Small intestine (tissue), 7 donors: ENCODE results near the gene NOTCH1. TPM values are rescaled to one million over a fixed set of nuclear protein-coding genes. Genes with fewer than 3 reads are reported as not detected.

Experiments used
- DNase-seq, 2 donors: peaks; one replicate each; pipeline versions ENCODE4 v3.0.0 to v3.0.0-alpha.2; 2013
- FAIRE-seq: peaks from 2 replicates; lab custom pipeline; 2012; peaks lifted over from hg19 to GRCh38; lab: Jason Lieb, UNC
- H3K27ac ChIP-seq, 3 donors: one replicate each; pipeline ENCODE4 v1.5.1; 2013; ENCODE audit warnings: low read length in 2 of 3, mild to moderate bottlenecking in 2 of 3, control low read depth in 1 of 3, inconsistent platforms in 1 of 3, low read depth in 1 of 3, moderate library complexity in 1 of 3
- H3K27me3 ChIP-seq, 3 donors: one replicate each; pipeline ENCODE4 v1.6.1; 2013; ENCODE audit warnings: low read length in 3 of 3, inconsistent platforms in 1 of 3; ENCODE audit not compliant: control insufficient read depth in 3 of 3, insufficient read depth in 3 of 3
- H3K36me3 ChIP-seq, 3 donors: one replicate each; pipeline ENCODE4 v1.6.1; 2013; ENCODE audit warnings: low read length in 3 of 3, inconsistent platforms in 1 of 3, low read depth in 1 of 3, mild to moderate bottlenecking in 1 of 3, moderate library complexity in 1 of 3; ENCODE audit not compliant: control insufficient read depth in 3 of 3, insufficient read depth in 2 of 3
- H3K4me1 ChIP-seq, 3 donors: one replicate each; pipeline ENCODE4 v1.6.1; 2013; ENCODE audit warnings: low read length in 2 of 3, inconsistent platforms in 1 of 3, low read depth in 1 of 3, mild to moderate bottlenecking in 1 of 3, moderate library complexity in 1 of 3; ENCODE audit not compliant: control insufficient read depth in 3 of 3, insufficient read depth in 2 of 3
- H3K4me3 ChIP-seq, 3 donors: one replicate each; pipeline ENCODE4 v1.5.1; 2013; ENCODE audit warnings: low read length in 3 of 3, control low read depth in 1 of 3, inconsistent platforms in 1 of 3, low read depth in 1 of 3, mild to moderate bottlenecking in 1 of 3, moderate library complexity in 1 of 3
- H3K9me3 ChIP-seq, 2 donors: one replicate each; pipeline ENCODE4 v1.6.1; 2013; ENCODE audit warnings: low read depth in 1 of 2, low read length in 1 of 2; ENCODE audit not compliant: control insufficient read depth in 2 of 2, insufficient read depth in 1 of 2
- whole genome bisulfite sequencing, 3 donors: extraction: QIAGEN DNeasy Blood & Tissue Kit; methylation state at CpG; one replicate each; pipeline ENCODE4 v1.1.7; 2013; 5-methylcytosine and 5-hydroxymethylcytosine counted together
- polyA plus RNA-seq, 4 donors: library from polyadenylated mRNA; stranded (reverse) in 3 of 4; unstranded in 1 of 4; fragments of 200-250 nt in 3 of 4; fragments of 120-200 nt in 1 of 4; gene quantifications; one replicate each; pipeline versions ENCODE4 v1.2.1 to v1.2.3, GENCODE V29; 2013
- donor health status: healthy with polysubstance abuse.
- donor health status: control.
- donor health status: control.
- donor health status: Bipolar disorder and iron deficiency.
- donor health status: healthy.

The NOTCH1 gene
- polyA plus RNA-seq, 4 donors: 1.8 to 19.8 (median 7.3) TPM

DNA sequence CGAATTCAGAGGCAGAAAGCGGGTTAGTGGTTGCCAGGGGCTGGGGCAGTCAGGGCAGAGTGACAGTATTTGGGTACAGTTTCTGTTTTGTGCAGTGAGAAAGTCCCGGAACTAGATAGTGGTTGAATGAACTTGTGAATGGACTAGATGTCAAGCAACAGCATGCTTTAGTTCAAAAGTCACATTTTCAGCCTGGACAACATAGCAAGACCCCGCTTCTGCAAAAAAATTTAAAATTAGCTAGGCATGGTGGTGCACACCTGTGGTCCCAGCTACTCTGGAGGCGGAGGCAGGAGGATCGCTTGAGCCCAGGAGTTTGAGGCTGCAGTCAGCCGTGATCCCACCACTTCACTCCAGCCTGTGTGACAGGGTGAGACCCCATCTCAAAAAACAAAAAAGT is 8.4 kb downstream of the NOTCH1 start:
- H3K4me1 ChIP-seq: peaks cover 3 to 13% (median 7%) of the 10 kb centered on the region in 3 donors
- WGBS, 3 donors: 93 to 95% (median 94%) methylated on average over 7 of the region's 7 CpGs
- FAIRE-seq: no peak
- peaks cover 0 to 75% (median 2%) of the 10 kb centered on the region in 3 donors for H3K36me3 ChIP-seq
- DNase-seq: no peak
- H3K27me3 ChIP-seq: no peaks in the 10 kb centered on the region
- H3K27ac ChIP-seq: no peak overlapping the region
- no peak overlapping the region for H3K4me3 ChIP-seq
- no peaks in the 10 kb centered on the region for H3K9me3 ChIP-seq

GRCh38 chr9:136536721-136537241 is 9.1 kb downstream of the NOTCH1 start:
- Histone ChIP-seq H3K36me3 (peaks cover 0 to 73% (median under 1%) of the 10 kb centered on the region in 3 donors), H3K4me3 (no peak overlapping the region), H3K9me3 (no peaks in the 10 kb centered on the region), H3K27ac (no peak overlapping the region), H3K27me3 (no peaks in the 10 kb centered on the region), H3K4me1 (peaks cover 5 to 14% (median 11%) of the 10 kb centered on the region in 3 donors)
- WGBS, 3 donors: 80 to 86% (median 85%) methylated on average over 16 of the region's 16 CpGs
- FAIRE-seq (no peak), DNase-seq (no peak)

- Histone ChIP-seq H3K4me3 (no peak overlapping the region), H3K9me3 (no peaks in the 10 kb centered on the region), H3K36me3 (peaks cover 0 to 67% (median 0%) of the 10 kb centered on the region in 3 donors), H3K27ac (no peak overlapping the region), H3K27me3 (no peaks in the 10 kb centered on the region), H3K4me1 (peaks cover 5 to 14% (median 11%) of the 10 kb centered on the region in 3 donors)
- DNase-seq (no peak), FAIRE-seq (no peak)
- 90 to 92% (median 92%) methylated on average over 18 to 20 of the region's 20 CpGs for WGBS, 3 donors
Measured at GRCh38 chr9:136536051-136536720, 9.7 kb downstream of the NOTCH1 start.

- no peak overlapping the region for H3K27ac ChIP-seq
- no peak for FAIRE-seq
- no peak overlapping the region for H3K4me3 ChIP-seq
- H3K36me3 ChIP-seq: peaks cover 0 to 64% (median 0%) of the 10 kb centered on the region in 3 donors
- 70 to 77% (median 72%) methylated on average over 14 of the region's 14 CpGs for WGBS, 3 donors
- H3K9me3 ChIP-seq: no peaks in the 10 kb centered on the region
- H3K27me3 ChIP-seq: no peaks in the 10 kb centered on the region
- no peak for DNase-seq
- H3K4me1 ChIP-seq: peaks cover 14 to 17% (median 15%) of the 10 kb centered on the region in 3 donors
Measured at GRCh38 chr9:136535070-136535469, 10.8 kb downstream of the NOTCH1 start.

DNA sequence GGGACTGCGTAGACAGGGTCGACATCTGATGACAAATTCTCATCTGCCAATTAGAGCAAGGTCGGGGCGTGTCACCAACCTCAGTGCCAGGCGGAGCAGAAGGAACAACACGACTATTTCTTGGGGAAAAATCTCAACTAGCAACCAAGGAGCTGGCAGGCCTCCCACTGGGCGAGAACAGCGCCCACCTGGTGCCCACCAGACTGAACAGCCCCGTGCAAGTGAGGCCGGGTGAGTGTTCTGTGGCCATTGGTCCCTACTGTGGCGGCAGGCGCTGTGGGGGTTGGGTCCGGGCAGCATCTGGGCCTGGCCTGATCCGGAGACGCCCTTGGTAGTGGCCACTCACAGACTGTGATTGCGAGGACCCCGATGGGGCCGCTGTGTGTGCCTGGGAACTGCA is 11.5 kb downstream of the NOTCH1 start:
- peaks cover 14 to 21% (median 19%) of the 10 kb centered on the region in 3 donors for H3K4me1 ChIP-seq
- H3K27me3 ChIP-seq: no peaks in the 10 kb centered on the region
- FAIRE-seq: no peak
- H3K4me3 ChIP-seq: no peak overlapping the region
- H3K36me3 ChIP-seq: peaks cover 0 to 61% (median 0%) of the 10 kb centered on the region in 3 donors
- 59 to 73% (median 68%) methylated on average over 18 of the region's 18 CpGs for WGBS, 3 donors
- no peak for DNase-seq
- H3K9me3 ChIP-seq: no peaks in the 10 kb centered on the region
- H3K27ac ChIP-seq: peak overlapping the region in 2 of 3 donors; percentile 50 to 61

DNA sequence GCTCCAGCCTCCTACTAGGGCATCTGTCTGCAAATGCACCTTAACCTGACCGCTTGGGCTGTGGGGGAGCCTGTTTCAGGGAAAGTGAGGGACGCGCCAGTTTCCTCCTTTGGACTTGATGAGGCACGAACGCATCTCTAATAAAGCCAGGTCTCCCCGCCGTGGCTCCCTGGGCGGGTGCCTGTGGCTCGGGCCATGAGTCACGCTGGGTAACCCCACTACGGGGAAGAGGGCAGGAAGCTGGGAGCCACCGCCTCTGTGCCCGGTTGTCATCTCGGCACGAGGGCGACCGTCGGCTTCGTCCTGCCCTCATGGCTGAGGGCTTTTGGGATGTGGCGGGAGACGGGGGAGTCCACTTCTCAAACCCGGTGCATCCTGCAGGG is 12.1 kb downstream of the NOTCH1 start:
- no peak overlapping the region for H3K4me3 ChIP-seq

DNA sequence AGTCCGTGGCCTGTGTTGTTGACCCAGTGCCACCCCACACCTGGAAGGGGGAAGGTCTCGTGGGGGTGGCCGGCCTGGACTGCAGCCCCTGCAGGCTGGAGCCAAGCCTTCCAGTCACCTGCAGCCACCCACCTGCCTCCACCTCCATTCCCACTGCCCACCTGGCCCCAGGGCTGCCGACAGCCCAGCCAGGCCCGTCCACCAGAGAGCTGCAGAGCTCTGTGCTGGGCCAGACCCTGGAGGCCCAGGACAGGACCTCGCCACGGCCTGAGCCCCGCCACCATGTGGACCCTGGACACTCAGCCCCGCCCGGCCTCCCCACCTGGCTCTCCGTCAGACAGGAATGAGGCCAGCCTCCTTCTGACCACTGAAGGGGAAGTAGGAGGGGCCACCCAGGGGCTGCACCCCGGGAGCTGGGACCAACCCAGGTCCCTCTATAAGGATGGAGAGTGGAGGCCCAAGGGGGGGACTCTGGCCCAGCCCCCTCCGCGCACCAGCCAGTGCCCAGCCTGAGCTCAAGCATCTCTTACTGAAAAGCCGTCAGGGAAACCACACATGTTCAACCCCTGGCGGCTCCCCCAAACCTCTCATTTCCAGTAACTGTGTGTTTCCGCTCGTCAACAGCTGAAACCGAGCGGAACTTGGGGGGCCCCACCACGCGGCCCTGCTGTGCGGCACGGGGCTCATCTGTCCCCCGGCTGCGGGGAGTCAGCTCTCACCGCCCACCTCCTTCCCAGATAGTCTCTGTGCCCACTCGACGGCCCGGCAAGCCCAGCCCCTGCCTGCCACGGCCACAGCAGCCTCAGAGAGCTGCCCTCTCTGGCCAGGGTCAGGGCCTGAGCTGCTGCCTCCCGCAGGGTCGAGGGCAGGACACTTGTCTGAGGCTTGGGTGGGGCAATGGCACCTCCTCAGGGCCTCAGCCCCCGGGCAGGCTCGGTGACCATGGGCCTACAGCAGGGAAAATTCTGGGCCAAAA is 12.8 kb downstream of the NOTCH1 start:
- Histone ChIP-seq H3K9me3 (no peaks in the 10 kb centered on the region), H3K27ac (peak overlapping the region in 2 of 3 donors; percentile 50 to 61), H3K4me3 (no peak overlapping the region), H3K27me3 (no peaks in the 10 kb centered on the region), H3K36me3 (peaks cover 0 to 54% (median 0%) of the 10 kb centered on the region in 3 donors), H3K4me1 (peaks cover 14 to 31% (median 20%) of the 10 kb centered on the region in 3 donors)
- FAIRE-seq: no peak
- DNase-seq: peak; percentile 54 to 57
- 46 to 51% (median 47%) methylated on average over 31 to 35 of the region's 35 CpGs for WGBS, 3 donors

More for the DNA sequence above, 12.1 kb downstream of the NOTCH1 start:
- Histone ChIP-seq H3K27ac (peak overlapping the region in 2 of 3 donors; percentile 50 to 61), H3K9me3 (no peaks in the 10 kb centered on the region), H3K4me1 (peaks cover 14 to 26% (median 19%) of the 10 kb centered on the region in 3 donors), H3K27me3 (no peaks in the 10 kb centered on the region), H3K36me3 (peaks cover 0 to 60% (median 0%) of the 10 kb centered on the region in 3 donors)
- 26 to 40% (median 39%) methylated on average over 22 of the region's 22 CpGs for WGBS, 3 donors
- peak in 1 of 2 donors; percentile 65 for DNase-seq
- FAIRE-seq: no peak
